Coronary artery (tissue), 2 donors: ENCODE results near the gene ZBTB7C.

ENCODE experiments used
- DNase-seq: peaks from one replicate; pipeline ENCODE4 v3.0.0-alpha.2; 2017; ENCODE audit warnings: low spot score
- H3K27ac ChIP-seq, 2 donors: fragments of 200-600 bp; sonication (generic); one replicate each; pipeline ENCODE4 v1.5.1; 2016 to 2019
- H3K4me3 ChIP-seq: fragments of 200-600 bp; sonication (generic); 2 replicates; pipeline ENCODE4 v1.5.1; 2016; ENCODE audit warnings: mild to moderate bottlenecking, moderate library complexity
- TF ChIP-seq, protein P1 (sequence below): fragments of 200-600 bp; sonication (generic); IDR thresholded peaks from one replicate; pipeline ENCODE4 v1.5.1; 2019; ENCODE audit warnings: antibody characterized with exemption

ZBTB7C gene

DNA sequence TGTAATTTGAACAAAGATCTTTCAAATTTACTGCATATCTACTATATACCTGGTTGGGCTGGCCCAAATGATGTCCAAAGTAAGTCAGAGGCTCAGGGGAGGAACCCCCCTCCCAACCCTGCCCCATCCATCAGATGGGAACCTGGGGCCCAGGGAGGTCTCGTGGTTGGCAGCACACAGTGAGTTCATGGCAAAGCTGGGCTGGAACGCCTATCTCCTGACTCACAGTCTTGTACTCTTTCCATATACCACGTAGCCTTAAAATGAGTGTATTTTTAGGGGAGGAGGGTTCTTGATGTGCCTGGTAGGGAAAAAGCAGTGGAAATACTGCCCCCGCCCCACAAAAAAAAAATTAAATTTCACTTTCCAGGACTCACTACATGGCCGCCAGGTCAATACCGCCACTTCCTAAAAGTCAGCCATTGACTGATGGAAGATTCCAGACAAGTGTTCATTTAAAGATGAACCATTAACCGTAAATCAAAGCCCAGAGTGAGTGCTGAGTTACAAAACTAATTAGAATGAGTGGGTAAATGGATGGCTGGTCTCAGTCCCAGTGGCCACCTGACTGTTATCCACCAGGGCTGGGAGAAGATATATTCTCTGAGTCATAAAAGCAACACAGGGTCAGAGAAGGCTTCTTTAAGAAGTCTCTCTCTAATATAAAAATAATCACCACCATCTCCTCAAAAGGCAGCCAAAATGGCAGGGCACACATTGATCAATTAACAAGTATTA, 80.5 kb downstream of the ZBTB7C start:
- H3K4me3 ChIP-seq = no peak overlapping the region
- peak overlapping the region in 1 of 2 donors; percentile 31 for H3K27ac ChIP-seq
- no peak for DNase-seq
- TF ChIP-seq, protein P1, sequence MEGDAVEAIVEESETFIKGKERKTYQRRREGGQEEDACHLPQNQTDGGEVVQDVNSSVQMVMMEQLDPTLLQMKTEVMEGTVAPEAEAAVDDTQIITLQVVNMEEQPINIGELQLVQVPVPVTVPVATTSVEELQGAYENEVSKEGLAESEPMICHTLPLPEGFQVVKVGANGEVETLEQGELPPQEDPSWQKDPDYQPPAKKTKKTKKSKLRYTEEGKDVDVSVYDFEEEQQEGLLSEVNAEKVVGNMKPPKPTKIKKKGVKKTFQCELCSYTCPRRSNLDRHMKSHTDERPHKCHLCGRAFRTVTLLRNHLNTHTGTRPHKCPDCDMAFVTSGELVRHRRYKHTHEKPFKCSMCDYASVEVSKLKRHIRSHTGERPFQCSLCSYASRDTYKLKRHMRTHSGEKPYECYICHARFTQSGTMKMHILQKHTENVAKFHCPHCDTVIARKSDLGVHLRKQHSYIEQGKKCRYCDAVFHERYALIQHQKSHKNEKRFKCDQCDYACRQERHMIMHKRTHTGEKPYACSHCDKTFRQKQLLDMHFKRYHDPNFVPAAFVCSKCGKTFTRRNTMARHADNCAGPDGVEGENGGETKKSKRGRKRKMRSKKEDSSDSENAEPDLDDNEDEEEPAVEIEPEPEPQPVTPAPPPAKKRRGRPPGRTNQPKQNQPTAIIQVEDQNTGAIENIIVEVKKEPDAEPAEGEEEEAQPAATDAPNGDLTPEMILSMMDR = no peak

DNA sequence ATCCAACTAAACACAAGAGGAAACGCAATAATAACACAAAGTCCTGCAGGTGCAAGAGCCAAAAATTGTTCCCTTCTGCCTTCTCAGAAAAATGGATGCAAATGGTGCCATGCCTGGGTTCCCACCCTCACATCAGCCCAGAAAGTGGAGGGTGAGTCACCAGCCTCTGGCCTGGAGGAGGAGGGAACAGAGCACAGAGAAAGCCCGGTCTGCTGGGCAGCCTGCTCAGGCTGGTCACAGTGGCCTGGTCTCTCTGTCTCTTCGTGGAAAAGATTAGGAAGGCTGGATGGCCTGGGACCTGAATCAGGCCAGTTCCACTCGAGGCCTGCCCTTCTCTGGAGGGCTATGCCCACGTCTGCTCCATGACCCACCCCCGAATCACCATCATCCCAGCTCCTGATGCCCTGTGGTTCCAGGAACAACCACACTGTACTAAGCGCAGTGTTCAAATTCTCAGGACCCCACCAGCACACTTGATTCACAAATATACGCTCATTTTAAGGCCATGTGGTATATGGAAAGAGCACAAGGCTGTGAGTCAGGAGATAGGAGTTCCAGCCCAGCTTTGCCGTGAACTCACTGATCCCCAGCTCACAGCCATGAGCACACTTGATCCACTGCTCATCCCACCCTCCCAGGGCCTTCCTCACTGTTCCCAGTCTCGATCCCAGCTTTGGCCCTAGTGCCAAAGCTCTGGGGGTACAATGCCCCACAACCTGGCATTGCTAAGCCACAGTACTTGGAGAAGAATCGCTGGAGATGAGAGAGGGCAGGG, 82.1 kb downstream of the ZBTB7C start:
- DNase-seq = no peak
- Histone ChIP-seq H3K27ac (peak overlapping the region; percentile 30 to 35), H3K4me3 (no peak overlapping the region)
- TF ChIP-seq, protein P1 = no peak

GRCh38 chr18:48325115-48325665, 84.0 kb downstream of the ZBTB7C start:
- DNase-seq = no peak
- TF ChIP-seq, protein P1 = no peak
- H3K27ac ChIP-seq = no peak overlapping the region
- no peak overlapping the region for H3K4me3 ChIP-seq

DNA sequence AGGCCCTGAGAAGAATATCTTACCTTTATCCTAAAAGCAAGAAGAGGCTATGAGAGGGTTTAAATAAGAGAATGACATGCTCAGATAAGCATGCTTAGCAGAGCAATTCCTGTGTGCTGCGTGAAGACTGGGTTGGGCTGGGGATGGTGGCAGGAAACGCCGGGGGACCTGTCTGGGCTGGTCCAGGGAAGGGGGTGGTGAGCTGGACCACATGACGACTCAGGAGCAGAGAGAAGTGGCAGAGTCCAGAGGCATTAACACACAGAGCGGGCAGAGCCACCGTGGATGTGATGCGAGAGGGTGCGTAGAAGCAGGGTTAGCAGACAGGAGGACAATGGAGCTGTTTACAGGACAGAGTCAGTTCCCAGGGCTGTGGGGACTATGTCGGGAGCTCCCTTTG, 84.5 kb downstream of the ZBTB7C start:
- H3K4me3 ChIP-seq = no peak overlapping the region
- H3K27ac ChIP-seq = no peak overlapping the region
- TF ChIP-seq, protein P1 = no peak
- DNase-seq = no peak

DNA sequence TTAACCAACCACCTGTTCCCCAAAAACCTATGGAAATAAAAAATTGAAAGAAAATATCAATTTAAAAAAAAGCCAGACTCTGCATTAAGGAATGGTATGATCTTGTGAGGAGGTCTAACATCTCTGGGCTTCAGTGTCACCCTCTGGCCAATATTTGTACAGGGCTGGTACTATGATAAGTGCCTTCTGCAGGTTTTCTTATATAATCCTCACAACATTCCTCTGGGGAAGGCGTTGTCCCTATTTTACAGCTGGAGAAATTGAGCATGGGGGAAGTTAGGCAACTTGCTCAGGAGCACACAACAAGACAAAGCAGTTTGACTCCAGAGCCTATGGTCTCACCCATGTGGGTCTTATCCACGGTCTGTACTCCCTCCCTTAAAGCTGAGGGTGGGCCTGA, 86.0 kb downstream of the ZBTB7C start:
- DNase-seq = no peak
- TF ChIP-seq, protein P1 = no peak
- Histone ChIP-seq H3K4me3 (no peak overlapping the region), H3K27ac (no peak overlapping the region)

GRCh38 chr18:48321536-48321935, 87.6 kb downstream of the ZBTB7C start:
- no peak overlapping the region for H3K27ac ChIP-seq
- DNase-seq = no peak

More at GRCh38 chr18:48321536-48321935, 87.6 kb downstream of the ZBTB7C start:
- TF ChIP-seq, protein P1 = no peak
- H3K4me3 ChIP-seq = no peak overlapping the region
